Measurements from ENCODE around the gene RASL10A.

The RASL10A gene

GRCh38 chr22:29342577-29343312 is 27.2 kb upstream of the RASL10A start:
- TF ChIP-seq CTCF (IDR thresholded peaks at IDR 0.05): no peak
- no peak for DNase-seq (ENCODE audit: low spot score)
- H3K4me3 ChIP-seq: no peak overlapping the region
- H3K27ac ChIP-seq: no peak overlapping the region

- TF ChIP-seq CTCF (IDR thresholded peaks at IDR 0.05): no peak
- no peak overlapping the region for H3K27ac ChIP-seq
- H3K4me3 ChIP-seq: no peak overlapping the region
- DNase-seq (ENCODE audit: low spot score): no peak
Observed at GRCh38 chr22:29342177-29342576, 26.7 kb upstream of the RASL10A start.

DNA sequence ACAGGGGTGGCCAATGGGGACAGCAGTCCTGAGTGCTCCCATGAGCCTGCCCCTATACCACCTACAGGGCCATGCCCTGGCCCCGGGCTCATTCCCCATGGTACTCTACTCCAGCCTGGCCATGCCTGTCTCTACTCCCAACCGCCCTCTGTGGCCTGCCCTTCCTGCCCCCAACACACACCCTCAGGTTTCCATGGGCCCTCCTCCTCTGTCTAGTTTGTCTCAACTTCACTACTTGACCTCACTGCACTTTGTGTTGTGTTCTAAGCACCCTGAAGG is 26.3 kb upstream of the RASL10A start:
- no peak for DNase-seq (ENCODE audit: low spot score)
- TF ChIP-seq CTCF (IDR thresholded peaks at IDR 0.05): no peak
- no peak overlapping the region for H3K4me3 ChIP-seq
- H3K27ac ChIP-seq: no peak overlapping the region

GRCh38 chr22:29341056-29341848 is 25.8 kb upstream of the RASL10A start:
- DNase-seq (ENCODE audit: low spot score): no peak
- no peak overlapping the region for H3K4me3 ChIP-seq
- H3K27ac ChIP-seq: no peak overlapping the region
- TF ChIP-seq CTCF (IDR thresholded peaks at IDR 0.05): no peak

GRCh38 chr22:29340566-29340965 is 25.1 kb upstream of the RASL10A start:
- Histone ChIP-seq H3K4me3 (no peak overlapping the region), H3K27ac (no peak overlapping the region)
- no peak for DNase-seq (ENCODE audit: low spot score)
- no peak for TF ChIP-seq CTCF (IDR thresholded peaks at IDR 0.05)

DNA sequence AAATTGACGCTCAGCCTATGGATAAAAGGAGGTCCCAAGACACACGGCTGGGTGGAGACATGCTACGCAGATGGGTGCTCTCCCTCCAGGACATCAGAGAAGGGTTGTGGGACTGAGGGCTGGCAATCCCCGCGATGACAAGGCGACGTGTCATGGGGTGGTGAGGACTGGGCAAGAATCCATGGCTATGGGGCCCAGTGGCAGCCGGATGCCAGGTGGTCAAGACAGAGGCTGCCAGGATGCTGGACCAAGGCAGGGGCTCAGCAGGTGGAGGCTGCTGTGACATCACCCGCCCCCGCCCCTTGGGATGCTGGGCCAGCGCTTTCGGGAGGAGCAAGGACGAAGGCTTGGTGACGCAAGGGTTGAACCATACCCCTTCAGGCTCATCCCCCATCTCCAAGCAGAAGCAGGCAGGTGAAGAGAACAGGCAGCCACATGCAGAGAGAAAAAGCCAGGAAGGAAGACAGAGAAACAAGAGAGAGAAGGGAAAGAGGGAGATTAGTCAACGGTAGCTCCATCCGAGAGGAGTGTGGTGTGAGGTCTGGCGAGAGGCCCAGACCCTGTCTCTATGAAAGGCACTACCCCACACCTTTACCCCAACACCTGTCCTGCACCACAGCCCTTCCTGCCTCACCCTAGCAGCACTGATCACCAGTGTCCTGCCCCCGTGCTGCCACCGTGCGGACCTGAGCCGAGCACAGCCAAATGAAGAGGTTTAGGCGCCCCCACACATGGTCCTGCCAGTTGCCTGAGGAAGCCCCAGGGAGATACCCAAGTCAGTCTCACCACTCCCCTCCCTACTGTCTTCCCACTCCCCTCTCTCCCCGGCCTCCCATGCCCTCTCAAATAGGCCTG is 24.1 kb upstream of the RASL10A start:
- DNase-seq (ENCODE audit: low spot score): no peak
- TF ChIP-seq CTCF (IDR thresholded peaks at IDR 0.05): no peak
- no peak overlapping the region for H3K4me3 ChIP-seq
- H3K27ac ChIP-seq: no peak overlapping the region

All from coronary artery (tissue), 2 donors.